ENCODE results near the gene FGF2.
"Not testable (repeated sequence)": the region's sequence is repeated elsewhere in the genome, so short reads cannot be mapped to it uniquely, and the experiment has no call there.

The FGF2 gene

DNA sequence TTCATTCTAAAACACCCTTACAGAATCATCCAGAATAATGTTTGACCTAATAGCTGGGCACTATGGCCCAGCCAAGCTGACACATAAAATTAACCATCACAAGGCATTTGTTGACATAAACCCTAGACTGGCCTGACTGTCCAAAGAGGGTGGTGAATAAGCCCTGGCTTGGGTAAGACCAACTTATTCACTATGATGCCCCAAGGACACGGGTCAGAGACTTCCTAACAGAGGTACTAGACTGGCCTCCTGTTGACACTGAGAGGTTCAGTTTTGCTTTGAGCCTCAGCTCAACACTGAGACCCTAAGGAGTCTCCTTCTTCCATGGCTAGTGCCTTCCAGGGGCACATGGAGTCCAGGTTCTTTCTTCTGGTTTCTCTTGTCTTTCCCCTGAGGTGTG, 21.3 kb downstream of the FGF2 start:
- no peak for DNase-seq (ENCODE audit: low spot score)

DNA sequence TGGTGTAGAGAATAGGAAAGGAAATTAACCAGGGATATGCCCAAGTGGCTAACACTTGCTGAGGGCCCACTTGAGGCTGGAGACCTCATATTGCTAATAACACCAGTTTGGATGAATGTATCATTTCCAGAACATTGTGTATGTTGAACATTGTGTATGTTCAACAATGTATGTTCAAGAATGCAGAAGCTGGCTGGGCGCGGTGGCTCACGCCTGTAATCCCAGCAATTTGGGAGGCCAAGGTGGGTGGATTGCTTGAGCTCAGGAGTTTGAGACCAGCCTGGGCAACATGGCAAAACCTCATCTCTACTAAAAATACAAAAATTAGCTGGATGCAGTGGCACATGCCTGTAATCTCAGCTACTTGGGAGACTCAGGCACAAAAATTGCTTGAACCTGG, 23.2 kb downstream of the FGF2 start:
- not testable (repeated sequence) for DNase-seq (ENCODE audit: low spot score)

- DNase-seq (ENCODE audit: low spot score) = no peak
Measured at GRCh38 chr4:122851568-122851967, 24.9 kb downstream of the FGF2 start.

GRCh38 chr4:122854447-122855352, 28.1 kb downstream of the FGF2 start:
- no peak for DNase-seq (ENCODE audit: low spot score)

GRCh38 chr4:122855353-122855890, 28.8 kb downstream of the FGF2 start:
- DNase-seq (ENCODE audit: low spot score) = no peak

GRCh38 chr4:122857160-122857559, 30.5 kb downstream of the FGF2 start:
- no peak for DNase-seq (ENCODE audit: low spot score)

DNA sequence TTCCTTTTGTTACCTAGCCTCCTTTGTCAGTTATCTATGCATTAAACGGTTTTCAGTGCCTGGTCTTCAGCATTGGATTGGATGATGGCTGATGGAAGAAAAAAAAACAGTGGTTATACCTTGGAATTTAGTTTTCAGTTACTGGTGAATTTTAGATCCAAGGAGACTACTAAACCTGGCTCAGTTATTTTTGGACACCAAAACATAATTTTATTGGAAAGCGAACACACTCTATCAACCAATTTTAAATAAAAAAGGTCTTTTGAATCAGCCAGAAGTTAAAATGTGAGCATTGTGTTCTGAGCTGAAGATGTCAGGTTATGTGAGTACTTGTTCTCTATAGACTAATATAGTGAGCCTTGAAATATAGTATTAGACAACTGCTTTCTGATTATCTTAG, 32.1 kb downstream of the FGF2 start:
- no peak for DNase-seq (ENCODE audit: low spot score)

GRCh38 chr4:122861172-122861943, 34.7 kb downstream of the FGF2 start:
- no peak for DNase-seq (ENCODE audit: low spot score)

GRCh38 chr4:122863639-122864038, 37.0 kb downstream of the FGF2 start:
- no peak for DNase-seq (ENCODE audit: low spot score)

- DNase-seq (ENCODE audit: low spot score) = no peak
Measured at GRCh38 chr4:122865425-122865824, 38.8 kb downstream of the FGF2 start.

GRCh38 chr4:122868235-122868634, 41.6 kb downstream of the FGF2 start:
- not testable (repeated sequence) for DNase-seq (ENCODE audit: low spot score)

DNA sequence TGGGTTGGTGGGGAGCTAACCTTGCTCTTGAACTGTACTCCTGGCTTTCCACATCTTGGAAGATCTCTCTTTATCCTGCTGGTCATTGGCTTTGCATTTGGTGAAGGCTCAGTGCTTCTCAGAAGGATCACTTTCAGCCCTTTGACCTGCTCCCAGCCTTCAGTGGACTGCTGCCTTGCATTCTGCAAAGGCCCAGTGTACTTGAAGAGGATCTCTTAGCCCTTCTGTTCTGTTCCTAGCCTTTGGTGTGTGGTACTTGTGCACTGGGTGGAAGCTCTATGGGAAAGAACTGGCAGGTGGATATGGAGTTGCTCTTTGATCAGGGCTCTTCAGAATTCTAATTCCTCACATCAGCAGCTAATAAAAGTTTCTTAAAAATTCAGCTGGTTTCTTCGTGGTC, 46.5 kb downstream of the FGF2 start:
- no peak for DNase-seq (ENCODE audit: low spot score)

- DNase-seq (ENCODE audit: low spot score) = no peak
Measured at GRCh38 chr4:122873821-122874593, 47.4 kb downstream of the FGF2 start.

GRCh38 chr4:122875949-122876348, 49.3 kb downstream of the FGF2 start:
- no peak for DNase-seq (ENCODE audit: low spot score)

DNA sequence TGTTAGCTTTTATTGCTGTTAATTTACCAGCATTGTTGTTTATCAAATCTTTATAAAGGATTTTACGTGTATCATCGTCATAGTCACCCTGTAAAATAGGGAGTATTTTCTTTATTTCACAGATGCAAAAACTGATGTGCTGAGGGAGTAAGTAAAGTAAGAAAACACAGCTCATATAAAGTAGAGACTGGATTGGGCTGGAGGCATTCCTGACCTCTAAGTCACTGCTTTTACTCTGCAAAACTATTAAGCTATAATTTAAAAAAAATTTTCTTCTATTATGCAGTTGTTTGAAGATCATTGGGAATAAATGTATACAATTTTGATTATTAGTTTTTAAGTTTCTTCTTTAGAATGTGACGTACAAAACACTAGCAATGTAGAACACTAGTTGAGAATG, 49.8 kb downstream of the FGF2 start:
- DNase-seq (ENCODE audit: low spot score) = no peak

- DNase-seq (ENCODE audit: low spot score) = no peak
Measured at GRCh38 chr4:122879001-122879400, 52.4 kb downstream of the FGF2 start.

DNA sequence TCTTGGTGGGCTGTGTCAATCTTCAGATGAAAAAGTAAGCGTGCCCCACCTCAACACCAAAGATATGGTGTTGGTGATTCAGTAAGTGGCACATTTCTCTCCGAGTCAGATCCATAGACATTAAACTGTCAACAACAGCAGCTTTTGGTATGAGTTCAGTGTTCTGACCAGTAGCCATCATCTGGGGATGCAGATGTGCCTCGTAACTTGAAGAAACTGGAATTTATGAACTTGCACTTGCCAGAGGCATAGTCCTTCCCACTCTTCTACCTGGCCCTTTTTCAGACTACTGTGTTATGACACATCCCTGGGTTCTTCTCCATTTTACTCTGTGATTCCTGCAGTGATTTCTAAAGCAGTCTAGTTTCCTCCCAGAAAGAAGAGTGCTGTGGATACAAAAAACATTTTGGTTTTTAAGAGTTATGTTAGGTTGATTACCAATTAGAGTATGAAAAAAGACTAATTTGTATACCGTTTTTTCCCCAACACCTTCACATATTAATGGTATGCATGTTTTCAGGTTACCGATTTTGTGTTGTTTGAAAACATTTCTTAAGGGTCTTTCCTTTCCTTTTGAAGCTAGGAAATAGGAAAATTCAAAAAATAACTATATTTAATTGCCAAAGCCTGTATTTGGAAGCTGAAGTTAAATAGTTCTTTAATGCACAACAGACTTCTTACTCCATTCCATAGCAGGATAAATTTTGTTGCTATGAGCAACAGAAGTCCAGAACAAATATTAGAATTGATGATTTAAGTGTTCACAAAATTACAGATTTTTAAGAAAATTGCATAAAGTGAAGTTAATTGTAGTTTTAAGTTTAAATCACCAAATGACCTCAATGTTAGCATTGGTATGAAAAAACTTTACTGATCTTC, 56.5 kb downstream of the FGF2 start:
- DNase-seq (ENCODE audit: low spot score) = no peak

GRCh38 chr4:122884499-122884898, 57.9 kb downstream of the FGF2 start:
- DNase-seq (ENCODE audit: low spot score) = no peak

GRCh38 chr4:122889726-122890125, 63.1 kb downstream of the FGF2 start:
- no peak for DNase-seq (ENCODE audit: low spot score)

DNA sequence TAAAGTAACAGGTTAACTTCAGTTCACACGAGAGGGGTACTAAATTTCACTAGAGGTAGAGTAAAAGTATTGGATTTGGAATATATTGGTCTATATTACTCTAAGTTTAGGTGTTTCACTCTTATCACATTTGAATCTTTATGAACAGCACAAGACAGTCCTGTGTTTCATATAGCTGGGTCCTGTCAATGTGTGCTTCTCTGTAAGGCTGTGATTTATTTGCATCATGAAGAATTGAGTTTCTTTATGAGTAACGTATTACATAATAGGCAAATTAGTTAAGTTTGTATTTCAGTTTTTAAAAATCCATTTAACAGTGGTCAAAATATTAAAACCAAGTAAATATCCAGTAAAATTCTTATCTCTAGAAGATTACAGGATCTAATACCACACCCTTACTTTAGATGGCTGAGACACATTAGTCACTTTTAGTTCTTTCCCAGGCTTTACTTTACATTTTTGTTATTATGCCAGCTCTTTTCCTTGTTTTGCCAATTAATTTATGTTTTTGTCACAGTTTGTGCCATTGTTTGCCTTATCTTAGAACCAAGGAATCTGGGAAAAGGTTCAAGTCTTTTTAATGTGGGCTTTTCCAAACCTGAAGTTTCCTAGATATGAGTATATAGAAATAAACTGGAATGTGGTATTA, 63.6 kb downstream of the FGF2 start:
- no peak for DNase-seq (ENCODE audit: low spot score)

DNA sequence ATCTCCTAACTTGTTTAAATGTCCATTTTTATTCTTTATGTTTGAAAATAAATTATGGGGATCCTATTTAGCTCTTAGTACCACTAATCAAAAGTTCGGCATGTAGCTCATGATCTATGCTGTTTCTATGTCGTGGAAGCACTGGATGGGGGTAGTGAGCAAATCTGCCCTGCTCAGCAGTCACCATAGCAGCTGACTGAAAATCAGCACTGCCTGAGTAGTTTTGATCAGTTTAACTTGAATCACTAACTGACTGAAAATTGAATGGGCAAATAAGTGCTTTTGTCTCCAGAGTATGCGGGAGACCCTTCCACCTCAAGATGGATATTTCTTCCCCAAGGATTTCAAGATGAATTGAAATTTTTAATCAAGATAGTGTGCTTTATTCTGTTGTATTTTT, 68.2 kb downstream of the FGF2 start:
- no peak for DNase-seq (ENCODE audit: low spot score)

Data from germinal center (tissue), 1 donor.